Suprapubic skin (tissue), 3 donors: ENCODE data around the gene ZBTB40.

Experiments
- EP300 ChIP-seq: sonication (generic); formaldehyde crosslinking; IDR thresholded peaks from one replicate; pipeline ENCODE4 v1.6.1; 2017; ENCODE audit warnings: antibody characterized with exemption
- TF ChIP-seq, protein P1 (sequence below), 2 donors: fragments of 200-600 bp in 1 of 2; fragments of 450-650 bp in 1 of 2; sonication (generic) in 1 of 2; IDR thresholded peaks; one replicate each; pipeline ENCODE4 v1.5.1; 2016 to 2019; ENCODE audit warnings: antibody characterized with exemption in 2 of 2, mild to moderate bottlenecking in 1 of 2, moderate library complexity in 1 of 2

DNA sequence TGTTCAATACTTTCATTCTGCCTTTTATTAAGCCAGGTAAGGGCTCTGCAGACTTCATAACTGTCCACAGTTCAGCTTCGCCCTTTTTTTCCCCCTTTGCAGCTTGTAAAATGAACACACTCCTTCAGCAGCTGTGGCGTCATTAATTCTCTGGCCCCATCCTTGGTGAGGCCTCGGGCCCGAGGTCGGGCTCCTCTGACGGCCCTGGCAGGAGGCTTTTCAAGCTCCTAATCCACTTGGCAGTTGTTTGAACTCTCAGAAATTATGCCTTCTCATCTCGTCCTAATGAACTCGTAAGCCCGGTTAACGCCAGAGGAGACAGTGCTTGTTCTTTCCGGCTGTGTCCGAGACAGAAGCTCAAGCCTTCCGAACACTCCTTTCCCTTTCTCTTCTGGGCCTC is 93.5 kb downstream of the ZBTB40 start:
- TF ChIP-seq, protein P1, sequence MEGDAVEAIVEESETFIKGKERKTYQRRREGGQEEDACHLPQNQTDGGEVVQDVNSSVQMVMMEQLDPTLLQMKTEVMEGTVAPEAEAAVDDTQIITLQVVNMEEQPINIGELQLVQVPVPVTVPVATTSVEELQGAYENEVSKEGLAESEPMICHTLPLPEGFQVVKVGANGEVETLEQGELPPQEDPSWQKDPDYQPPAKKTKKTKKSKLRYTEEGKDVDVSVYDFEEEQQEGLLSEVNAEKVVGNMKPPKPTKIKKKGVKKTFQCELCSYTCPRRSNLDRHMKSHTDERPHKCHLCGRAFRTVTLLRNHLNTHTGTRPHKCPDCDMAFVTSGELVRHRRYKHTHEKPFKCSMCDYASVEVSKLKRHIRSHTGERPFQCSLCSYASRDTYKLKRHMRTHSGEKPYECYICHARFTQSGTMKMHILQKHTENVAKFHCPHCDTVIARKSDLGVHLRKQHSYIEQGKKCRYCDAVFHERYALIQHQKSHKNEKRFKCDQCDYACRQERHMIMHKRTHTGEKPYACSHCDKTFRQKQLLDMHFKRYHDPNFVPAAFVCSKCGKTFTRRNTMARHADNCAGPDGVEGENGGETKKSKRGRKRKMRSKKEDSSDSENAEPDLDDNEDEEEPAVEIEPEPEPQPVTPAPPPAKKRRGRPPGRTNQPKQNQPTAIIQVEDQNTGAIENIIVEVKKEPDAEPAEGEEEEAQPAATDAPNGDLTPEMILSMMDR (IDR thresholded peaks at IDR 0.05), result no peak
- no peak for TF ChIP-seq EP300
